ENCODE results near the gene PLEK.
"Not testable (repeated sequence)": the region's sequence is repeated elsewhere in the genome, so short reads cannot be mapped to it uniquely, and the experiment has no call there.

PLEK gene

GRCh38 chr2:68384485-68385107, 19.5 kb downstream of the PLEK start:
- DNase-seq (ENCODE audit: low read depth, low spot score) = no peak

- no peak for DNase-seq (ENCODE audit: low read depth, low spot score)
These were observed 20.3 kb downstream of the PLEK start for GRCh38 chr2:68385220-68385906.

- DNase-seq (ENCODE audit: low read depth, low spot score) = no peak
These were observed 20.8 kb downstream of the PLEK start for GRCh38 chr2:68385907-68386287.

GRCh38 chr2:68386365-68386764, 21.3 kb downstream of the PLEK start:
- no peak for DNase-seq (ENCODE audit: low read depth, low spot score)

- no peak for DNase-seq (ENCODE audit: low read depth, low spot score)
These were observed 22.6 kb downstream of the PLEK start for GRCh38 chr2:68387408-68388350.

- DNase-seq (ENCODE audit: low read depth, low spot score) = no peak
These were observed 23.3 kb downstream of the PLEK start for GRCh38 chr2:68388358-68388757.

GRCh38 chr2:68388772-68389171, 23.7 kb downstream of the PLEK start:
- DNase-seq (ENCODE audit: low read depth, low spot score) = no peak

GRCh38 chr2:68390114-68390513, 25.0 kb downstream of the PLEK start:
- no peak for DNase-seq (ENCODE audit: low read depth, low spot score)

- DNase-seq (ENCODE audit: low read depth, low spot score) = no peak
These were observed 25.5 kb downstream of the PLEK start for GRCh38 chr2:68390586-68390985.

- no peak for DNase-seq (ENCODE audit: low read depth, low spot score)
These were observed 26.0 kb downstream of the PLEK start for GRCh38 chr2:68391099-68391498.

GRCh38 chr2:68391869-68392268, 26.8 kb downstream of the PLEK start:
- no peak for DNase-seq (ENCODE audit: low read depth, low spot score)

GRCh38 chr2:68396093-68396492, 31.0 kb downstream of the PLEK start:
- no peak for DNase-seq (ENCODE audit: low read depth, low spot score)

- DNase-seq (ENCODE audit: low read depth, low spot score) = not testable (repeated sequence)
These were observed 32.7 kb downstream of the PLEK start for GRCh38 chr2:68397704-68398263.

- no peak for DNase-seq (ENCODE audit: low read depth, low spot score)
These were observed 38.1 kb downstream of the PLEK start for GRCh38 chr2:68403199-68403644.

GRCh38 chr2:68404164-68404563, 39.1 kb downstream of the PLEK start:
- DNase-seq (ENCODE audit: low read depth, low spot score) = no peak

GRCh38 chr2:68404893-68405799, 40.1 kb downstream of the PLEK start:
- DNase-seq (ENCODE audit: low read depth, low spot score) = no peak

- DNase-seq (ENCODE audit: low read depth, low spot score) = no peak
These were observed 46.5 kb downstream of the PLEK start for GRCh38 chr2:68411397-68412126.

GRCh38 chr2:68412127-68412819, 47.2 kb downstream of the PLEK start:
- DNase-seq (ENCODE audit: low read depth, low spot score) = no peak

GRCh38 chr2:68413466-68413865, 48.4 kb downstream of the PLEK start:
- DNase-seq (ENCODE audit: low read depth, low spot score) = no peak

GRCh38 chr2:68414452-68414851, 49.4 kb downstream of the PLEK start:
- no peak for DNase-seq (ENCODE audit: low read depth, low spot score)
